ENCODE measurements around the gene ZRANB1. TPM values are rescaled to one million over a fixed set of nuclear protein-coding genes. Genes with fewer than 3 reads are reported as not detected.

ZRANB1 gene
- total RNA-seq, 1 donor from 2014 or later, result 21.8 TPM

GRCh38 chr10:125006921-125007426 lies 65.1 kb downstream of the ZRANB1 start:
- Histone ChIP-seq H3K9me3 (ENCODE audit: low read depth) (no peaks in the 10 kb centered on the region), H3K4me1 (peaks cover 28% of the 10 kb centered on the region), H2AFZ (replicated peaks) (no peak overlapping the region), H3K4me3 (no peak overlapping the region), H3K27me3 (no peaks in the 10 kb centered on the region), H3F3A (ENCODE audit: low read depth) (peaks cover 6% of the 10 kb centered on the region), H3K4me2 (no peak overlapping the region), H3K9ac (no peak overlapping the region), H3K27ac (peak overlapping the region; percentile 41), H3K79me2 (ENCODE audit: low read depth) (peaks cover 87% of the 10 kb centered on the region), H4K20me1 (ENCODE audit: low read depth) (peaks cover 84% of the 10 kb centered on the region), H3K36me3 (no peaks in the 10 kb centered on the region)
- peak overlapping the region; percentile 12 for H3K27ac Mint-ChIP-seq
- H3K27me3 Mint-ChIP-seq (ENCODE audit: insufficient read depth, low read depth), result peaks cover 2% of the 10 kb centered on the region
- H3K9me3 Mint-ChIP-seq, result no peaks in the 10 kb centered on the region
- peaks cover 34% of the 10 kb centered on the region for H3K4me1 Mint-ChIP-seq
- TF ChIP-seq CTCF (IDR thresholded peaks at IDR 0.05) (no peak), EZH2 (IDR thresholded peaks at IDR 0.05) (no peak)
- no peak for DNase-seq (ENCODE audit: low spot score)
- peaks cover 13% of the 10 kb centered on the region for H3K36me3 Mint-ChIP-seq
- H3K4me3 Mint-ChIP-seq, result no peak overlapping the region

GRCh38 chr10:125007436-125007835 lies 65.5 kb downstream of the ZRANB1 start:
- H3K4me3 Mint-ChIP-seq, result no peak overlapping the region
- peaks cover 16% of the 10 kb centered on the region for H3K36me3 Mint-ChIP-seq
- peaks cover 88% of the 10 kb centered on the region for H4K20me1 ChIP-seq (ENCODE audit: low read depth)
- TF ChIP-seq EZH2phosphoT487 (IDR thresholded peaks at IDR 0.05) (no peak), CTCF (IDR thresholded peaks at IDR 0.05) (no peak), EZH2 (IDR thresholded peaks at IDR 0.05) (no peak)
- peak overlapping the region; percentile 12 for H3K27ac Mint-ChIP-seq
- no peak overlapping the region for H3K4me3 ChIP-seq
- DNase-seq (ENCODE audit: low spot score), result no peak
- H3F3A ChIP-seq (ENCODE audit: low read depth), result peaks cover 6% of the 10 kb centered on the region
- H3K36me3 ChIP-seq, result no peaks in the 10 kb centered on the region
- no peak overlapping the region for H3K9ac ChIP-seq
- H3K79me2 ChIP-seq (ENCODE audit: low read depth), result peaks cover 88% of the 10 kb centered on the region
- H2AFZ ChIP-seq (replicated peaks), result no peak overlapping the region
- H3K9me3 ChIP-seq (ENCODE audit: low read depth), result no peaks in the 10 kb centered on the region
- H3K9me3 Mint-ChIP-seq, result no peaks in the 10 kb centered on the region
- peak overlapping the region; percentile 41 for H3K27ac ChIP-seq
- peaks cover 2% of the 10 kb centered on the region for H3K27me3 Mint-ChIP-seq (ENCODE audit: insufficient read depth, low read depth)
- peaks cover 34% of the 10 kb centered on the region for H3K4me1 Mint-ChIP-seq
- H3K4me2 ChIP-seq, result no peak overlapping the region
- peaks cover 28% of the 10 kb centered on the region for H3K4me1 ChIP-seq
- no peaks in the 10 kb centered on the region for H3K27me3 ChIP-seq

GRCh38 chr10:125008689-125009638 lies 67.0 kb downstream of the ZRANB1 start:
- Mint-ChIP-seq H3K36me3 (peaks cover 18% of the 10 kb centered on the region), H3K4me3 (no peak overlapping the region), H3K9me3 (no peaks in the 10 kb centered on the region), H3K27ac (peak overlapping the region; percentile 12), H3K4me1 (peaks cover 34% of the 10 kb centered on the region), H3K27me3 (ENCODE audit: insufficient read depth, low read depth) (peaks cover 2% of the 10 kb centered on the region)
- TF ChIP-seq EZH2phosphoT487 (IDR thresholded peaks at IDR 0.05) (no peak), CTCF (IDR thresholded peaks at IDR 0.05) (peak; percentile 20), EZH2 (IDR thresholded peaks at IDR 0.05) (no peak)
- Histone ChIP-seq H4K20me1 (ENCODE audit: low read depth) (peaks cover 92% of the 10 kb centered on the region), H3K4me3 (no peak overlapping the region), H2AFZ (replicated peaks) (no peak overlapping the region), H3K9ac (peak overlapping the region; percentile 15), H3K27me3 (no peaks in the 10 kb centered on the region), H3K4me1 (peaks cover 28% of the 10 kb centered on the region), H3K9me3 (ENCODE audit: low read depth) (no peaks in the 10 kb centered on the region), H3K79me2 (ENCODE audit: low read depth) (peaks cover 95% of the 10 kb centered on the region), H3F3A (ENCODE audit: low read depth) (peaks cover 6% of the 10 kb centered on the region), H3K27ac (peak overlapping the region; percentile 25), H3K36me3 (no peaks in the 10 kb centered on the region), H3K4me2 (peak overlapping the region; percentile 3)
- DNase-seq (ENCODE audit: low spot score), result peak; percentile 63

Data from neural progenitor cell (in vitro differentiated cells).